Naive B cell (primary cell): ENCODE measurements around the gene GPR173. TPM values are rescaled to one million over a fixed set of nuclear protein-coding genes. Genes with fewer than 3 reads are reported as not detected.

Source experiments
- ATAC-seq, 2 donors: fragments of 150-1000 bp; cut with Tn5 transposase; 2 replicates each; pipeline ENCODE4 v1.10.0; 2021; ENCODE audit warnings: low read depth in 2 of 2, mild to moderate bottlenecking in 2 of 2, moderate library complexity in 2 of 2
- DNase-seq: peaks from one replicate; pipeline ENCODE4 v3.0.0; 2022
- H3K27ac Mint-ChIP-seq, 6 donors: one replicate each; pipeline ENCODE4 v1.8.0; 2020 to 2022; ENCODE audit warnings: mild to moderate bottlenecking in 6 of 6, mixed read lengths in 6 of 6, moderate library complexity in 5 of 6, inconsistent platforms in 2 of 6
- H3K27me3 Mint-ChIP-seq, 3 donors: one replicate each; pipeline ENCODE4 v1.8.0; 2021 to 2022; ENCODE audit warnings: mixed read lengths in 3 of 3, mild to moderate bottlenecking in 1 of 3
- H3K36me3 Mint-ChIP-seq, 2 donors: one replicate each; pipeline ENCODE4 v1.8.0; 2020 to 2022; ENCODE audit warnings: mixed read lengths in 2 of 2, inconsistent platforms in 1 of 2, mild to moderate bottlenecking in 1 of 2
- H3K4me1 Mint-ChIP-seq, 3 donors: one replicate each; pipeline ENCODE4 v1.8.0; 2020 to 2022; ENCODE audit warnings: mixed read lengths in 3 of 3, inconsistent platforms in 1 of 3, mild to moderate bottlenecking in 1 of 3, moderate library complexity in 1 of 3
- H3K4me3 Mint-ChIP-seq, 8 donors: one replicate each; pipeline ENCODE4 v1.8.0; 2020 to 2022; ENCODE audit warnings: mild to moderate bottlenecking in 8 of 8, mixed read lengths in 8 of 8, moderate library complexity in 8 of 8, inconsistent platforms in 2 of 8
- H3K9me3 Mint-ChIP-seq, 7 donors: one replicate each; pipeline ENCODE4 v1.8.0; 2020 to 2022; ENCODE audit warnings: mixed read lengths in 7 of 7, mild to moderate bottlenecking in 5 of 7, inconsistent platforms in 2 of 7, moderate library complexity in 1 of 7
- polyA plus RNA-seq, 6 donors: library from polyadenylated mRNA; unstranded; fragments of 300-500 nt; fragmentation: Illumina TruSeq; gene quantifications; one replicate each; pipeline ENCODE4 v1.2.3, GENCODE V29; 2021; ENCODE audit warnings: low read depth in 6 of 6

Gene GPR173, protein sequence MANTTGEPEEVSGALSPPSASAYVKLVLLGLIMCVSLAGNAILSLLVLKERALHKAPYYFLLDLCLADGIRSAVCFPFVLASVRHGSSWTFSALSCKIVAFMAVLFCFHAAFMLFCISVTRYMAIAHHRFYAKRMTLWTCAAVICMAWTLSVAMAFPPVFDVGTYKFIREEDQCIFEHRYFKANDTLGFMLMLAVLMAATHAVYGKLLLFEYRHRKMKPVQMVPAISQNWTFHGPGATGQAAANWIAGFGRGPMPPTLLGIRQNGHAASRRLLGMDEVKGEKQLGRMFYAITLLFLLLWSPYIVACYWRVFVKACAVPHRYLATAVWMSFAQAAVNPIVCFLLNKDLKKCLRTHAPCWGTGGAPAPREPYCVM
- not detected for polyA plus RNA-seq

DNA sequence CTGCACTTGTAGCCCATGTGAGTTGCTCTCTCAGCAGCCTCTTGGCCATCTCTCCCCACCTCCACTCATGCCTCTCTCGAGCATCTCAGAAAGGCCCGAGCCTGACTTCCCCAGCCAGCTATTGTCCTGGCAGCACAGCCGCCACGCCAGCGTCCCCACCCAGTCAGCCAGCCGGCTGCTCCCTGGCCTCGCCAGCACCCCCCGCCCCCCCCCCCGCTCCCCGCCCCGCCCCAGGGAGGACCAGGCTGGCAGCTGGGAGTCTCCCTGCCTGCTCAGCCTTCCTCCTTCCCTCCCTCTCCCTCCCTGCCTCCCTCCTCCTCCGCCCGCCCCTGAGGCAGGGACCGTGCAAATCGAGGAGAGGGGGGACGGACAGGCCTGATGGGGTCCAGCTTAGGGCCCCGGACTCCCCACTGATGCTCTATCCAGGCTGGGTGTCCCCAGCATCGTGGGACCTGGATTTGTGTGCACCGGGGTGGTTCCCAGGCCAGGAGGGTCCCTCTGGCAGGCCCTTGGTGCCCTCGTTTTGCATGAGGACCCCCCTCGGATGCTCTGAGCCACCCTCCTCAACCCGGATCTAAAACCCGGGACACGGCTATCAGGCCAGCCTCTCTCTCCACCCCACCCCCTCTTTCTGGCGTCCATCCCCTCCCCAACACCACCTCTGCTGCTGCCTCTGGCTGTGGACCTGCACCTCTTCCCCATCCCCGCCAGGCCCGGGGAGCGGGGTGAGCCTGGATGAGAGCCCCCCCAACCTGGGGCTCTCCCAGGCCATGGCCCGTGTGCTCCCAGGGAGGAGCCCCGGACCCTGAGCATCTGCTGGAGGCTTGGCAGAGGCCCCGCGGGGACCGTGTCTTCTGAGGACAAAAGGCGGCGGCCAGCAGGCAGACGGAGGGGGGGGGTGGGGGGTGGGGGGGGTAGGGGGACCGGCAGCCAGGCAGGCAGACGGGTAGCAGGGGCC lies at the start of gene GPR173:
Gene GPR173, plus strand, starts transcription at position 621 of the 958 bp plus-strand sequence. CDS start 27,833 bp downstream, outside the sequence.
- Mint-ChIP-seq H3K27ac (peak within 1 kb of the TSS in 2 of 6 donors; percentile 32 to 43), H3K4me1 (peaks cover 6 to 11% (median 7%) of the 10 kb centered on the region in 3 donors), H3K36me3 (no peaks in the 10 kb centered on the region), H3K4me3 (peak within 1 kb of the TSS; percentile 48 to 83 (median 70)), H3K27me3 (peaks cover 0 to 22% (median 4%) of the 10 kb centered on the region in 3 donors), H3K9me3 (no peaks in the 10 kb centered on the region)
- DNase-seq (no peak), ATAC-seq (peak in 1 of 2 donors; percentile 20)

DNA sequence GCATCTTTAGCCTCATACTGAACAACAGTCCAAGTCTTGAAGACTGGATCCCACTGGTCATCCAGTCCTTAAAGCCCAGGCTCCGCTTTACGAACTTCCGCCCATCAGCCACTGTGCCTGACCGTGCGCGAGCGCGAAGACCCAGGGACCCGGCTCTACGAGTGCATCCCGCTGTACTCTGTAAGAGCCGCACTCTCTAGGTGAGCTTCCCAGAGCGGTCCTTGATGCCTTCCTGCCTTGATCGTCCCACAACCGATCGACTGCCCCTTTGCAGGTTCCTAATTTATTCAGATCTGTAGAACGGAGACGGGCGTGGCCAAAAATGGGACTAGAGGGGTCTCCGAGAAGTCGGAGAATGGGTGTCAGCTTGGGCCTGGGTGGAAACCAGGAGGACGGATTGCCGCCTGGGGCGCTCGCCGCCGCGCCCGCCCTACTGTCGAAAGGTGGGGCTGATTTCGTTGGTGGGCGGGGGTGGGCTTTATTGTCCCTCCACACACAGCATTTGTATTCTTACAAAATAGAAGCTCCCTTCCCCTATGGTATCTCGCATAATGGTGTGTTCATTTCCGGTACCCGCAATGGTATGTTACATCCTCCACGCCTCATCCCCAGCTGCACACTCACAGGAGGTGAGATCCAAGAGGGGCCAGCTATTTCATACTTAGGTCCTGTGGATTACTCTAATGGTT lies 48.0 kb upstream of the GPR173 start:
- DNase-seq (peak; percentile 11), ATAC-seq (peak; percentile 26 to 75)
- Mint-ChIP-seq H3K4me1 (peaks cover 15 to 25% (median 19%) of the 10 kb centered on the region in 3 donors), H3K36me3 (peaks cover 0 to 8% of the 10 kb centered on the region in 2 donors), H3K9me3 (peaks cover 0 to 4% (median 0%) of the 10 kb centered on the region in 7 donors), H3K27ac (peak overlapping the region in 5 of 6 donors; percentile 36 to 89 (median 73)), H3K27me3 (peaks cover 0 to 31% (median 0%) of the 10 kb centered on the region in 3 donors), H3K4me3 (peak overlapping the region; percentile 70 to 90 (median 80))

DNA sequence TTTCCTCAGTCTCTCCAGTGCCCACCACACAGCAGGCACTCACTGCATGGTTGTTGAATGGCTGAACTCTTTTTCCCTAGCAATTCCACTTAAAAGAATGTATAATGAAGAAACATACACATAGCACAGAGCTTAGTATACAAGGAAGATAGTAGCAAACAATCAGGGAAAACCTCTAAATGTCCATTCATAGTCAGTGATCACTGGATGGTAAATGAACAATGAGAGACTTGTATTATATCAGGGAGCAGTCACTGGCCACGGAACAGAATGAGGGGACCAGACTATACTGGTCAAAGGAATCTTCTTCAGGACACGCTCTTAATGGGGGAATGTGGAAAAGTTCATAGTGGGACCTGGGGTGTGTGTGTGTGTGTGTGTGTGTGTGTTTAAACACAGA lies 46.6 kb upstream of the GPR173 start:
- ATAC-seq (no peak), DNase-seq (no peak)
- H3K36me3 Mint-ChIP-seq = peaks cover 0 to 8% of the 10 kb centered on the region in 2 donors
- H3K9me3 Mint-ChIP-seq = peaks cover 0 to 4% (median 0%) of the 10 kb centered on the region in 7 donors
- peak overlapping the region in 4 of 8 donors; percentile 56 to 90 (median 74) for H3K4me3 Mint-ChIP-seq
- H3K27ac Mint-ChIP-seq = no peak overlapping the region
- peaks cover 0 to 39% (median under 1%) of the 10 kb centered on the region in 3 donors for H3K27me3 Mint-ChIP-seq
- H3K4me1 Mint-ChIP-seq = peaks cover 12 to 19% (median 13%) of the 10 kb centered on the region in 3 donors

DNA sequence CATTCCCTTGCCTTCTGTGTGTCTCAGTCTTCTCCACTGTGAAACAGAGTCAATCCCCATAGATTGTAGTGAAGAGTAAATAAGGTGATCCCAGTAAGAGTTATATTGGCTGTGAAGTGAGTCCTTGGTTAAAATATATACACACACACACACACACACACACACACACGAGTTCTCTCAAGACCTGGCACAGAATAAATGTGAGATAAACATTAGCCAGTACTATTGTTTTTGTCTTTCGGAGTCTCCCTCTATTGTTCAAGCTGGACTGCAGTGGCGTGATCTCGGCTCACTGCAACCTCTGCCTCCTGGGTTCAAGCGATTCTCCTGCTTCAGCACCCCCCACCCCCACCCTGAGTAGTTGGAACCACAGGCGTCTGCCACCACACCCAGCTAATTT lies 45.5 kb upstream of the GPR173 start:
- peaks cover 12 to 19% (median 13%) of the 10 kb centered on the region in 3 donors for H3K4me1 Mint-ChIP-seq
- peaks cover 5 to 51% (median 8%) of the 10 kb centered on the region in 3 donors for H3K27me3 Mint-ChIP-seq

DNA sequence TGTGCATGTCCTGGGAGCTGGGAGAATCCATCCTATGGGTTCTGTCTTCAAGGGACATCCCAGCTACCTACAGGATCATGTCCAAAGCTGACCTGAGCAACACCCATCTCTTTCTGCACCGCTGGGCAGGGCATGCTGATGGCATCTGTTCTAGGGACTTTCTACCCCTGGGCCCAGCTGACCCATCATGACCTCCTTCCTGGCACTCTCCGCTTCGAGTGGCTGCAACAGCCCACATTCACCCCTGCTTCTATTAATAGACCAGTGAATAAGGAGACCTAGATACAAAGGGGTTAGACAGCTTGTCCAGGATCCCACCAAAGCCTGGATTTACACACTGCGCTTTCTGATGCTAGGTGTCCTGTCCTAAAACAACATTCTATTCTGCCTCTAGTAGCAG lies 44.6 kb upstream of the GPR173 start:
- Mint-ChIP-seq H3K27ac (peak overlapping the region in 1 of 6 donors; percentile 41), H3K27me3 (peaks cover 5 to 51% (median 12%) of the 10 kb centered on the region in 3 donors), H3K4me3 (no peak overlapping the region), H3K9me3 (peaks cover 0 to 4% (median 0%) of the 10 kb centered on the region in 7 donors), H3K4me1 (peaks cover 11 to 19% (median 12%) of the 10 kb centered on the region in 3 donors), H3K36me3 (peaks cover 0 to 8% of the 10 kb centered on the region in 2 donors)
- no peak for ATAC-seq
- DNase-seq = no peak

More for the DNA sequence above, 45.5 kb upstream of the GPR173 start:
- peaks cover 0 to 8% of the 10 kb centered on the region in 2 donors for H3K36me3 Mint-ChIP-seq
- H3K4me3 Mint-ChIP-seq = no peak overlapping the region
- DNase-seq = no peak
- H3K9me3 Mint-ChIP-seq = peaks cover 0 to 4% (median 0%) of the 10 kb centered on the region in 7 donors
- H3K27ac Mint-ChIP-seq = no peak overlapping the region
- no peak for ATAC-seq

DNA sequence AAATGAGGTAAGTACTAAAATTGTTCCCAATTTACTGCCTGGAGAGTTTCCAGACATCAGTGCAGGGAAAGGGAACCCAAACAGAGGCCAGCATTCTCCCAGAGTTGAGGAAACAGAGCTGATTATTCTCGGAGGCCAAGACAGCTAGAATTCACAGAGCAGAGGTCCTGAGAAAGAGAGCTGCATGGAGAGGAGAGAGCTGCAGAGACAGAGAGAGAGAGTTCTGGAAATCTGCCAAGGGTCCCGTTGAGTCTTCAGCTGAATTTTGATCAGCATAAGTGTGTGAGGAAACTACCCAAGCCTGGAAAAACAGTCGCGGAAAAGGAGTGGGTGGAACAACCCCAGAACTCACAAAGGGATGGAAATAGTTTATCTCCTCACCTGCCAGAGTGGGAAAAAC lies 43.8 kb upstream of the GPR173 start:
- H3K36me3 Mint-ChIP-seq = peaks cover 0 to 8% of the 10 kb centered on the region in 2 donors
- no peak overlapping the region for H3K4me3 Mint-ChIP-seq
- ATAC-seq = no peak
- peaks cover 5 to 51% (median 14%) of the 10 kb centered on the region in 3 donors for H3K27me3 Mint-ChIP-seq
- peaks cover 0 to 4% (median 0%) of the 10 kb centered on the region in 7 donors for H3K9me3 Mint-ChIP-seq
- peak overlapping the region in 1 of 6 donors; percentile 59 for H3K27ac Mint-ChIP-seq
- peaks cover 11 to 15% (median 12%) of the 10 kb centered on the region in 3 donors for H3K4me1 Mint-ChIP-seq
- no peak for DNase-seq

DNA sequence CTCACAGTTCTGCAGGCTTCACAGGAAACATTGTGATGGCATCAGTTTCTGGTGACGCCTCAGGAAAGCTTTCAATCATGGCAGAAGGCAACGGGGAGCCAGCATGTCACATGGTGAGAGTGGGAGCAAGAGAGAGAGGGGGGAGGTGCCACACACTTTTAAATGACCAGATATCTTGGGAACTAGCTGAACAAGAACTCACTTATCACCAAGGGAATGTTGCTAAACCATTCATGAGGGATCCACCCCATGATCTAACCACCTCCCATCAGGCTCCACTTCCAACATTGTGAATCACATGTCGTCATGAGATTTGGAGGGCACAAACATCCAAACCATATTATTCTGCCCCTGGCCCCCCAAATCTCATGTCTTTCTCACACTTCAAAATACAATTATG lies 43.3 kb upstream of the GPR173 start:
- DNase-seq (no peak), ATAC-seq (no peak)
- peaks cover 0 to 4% (median 0%) of the 10 kb centered on the region in 7 donors for H3K9me3 Mint-ChIP-seq
- H3K4me1 Mint-ChIP-seq = peaks cover 11 to 14% (median 12%) of the 10 kb centered on the region in 3 donors
- peaks cover 0 to 8% of the 10 kb centered on the region in 2 donors for H3K36me3 Mint-ChIP-seq
- no peak overlapping the region for H3K27ac Mint-ChIP-seq
- H3K4me3 Mint-ChIP-seq = no peak overlapping the region
- H3K27me3 Mint-ChIP-seq = peaks cover 5 to 51% (median 14%) of the 10 kb centered on the region in 3 donors

DNA sequence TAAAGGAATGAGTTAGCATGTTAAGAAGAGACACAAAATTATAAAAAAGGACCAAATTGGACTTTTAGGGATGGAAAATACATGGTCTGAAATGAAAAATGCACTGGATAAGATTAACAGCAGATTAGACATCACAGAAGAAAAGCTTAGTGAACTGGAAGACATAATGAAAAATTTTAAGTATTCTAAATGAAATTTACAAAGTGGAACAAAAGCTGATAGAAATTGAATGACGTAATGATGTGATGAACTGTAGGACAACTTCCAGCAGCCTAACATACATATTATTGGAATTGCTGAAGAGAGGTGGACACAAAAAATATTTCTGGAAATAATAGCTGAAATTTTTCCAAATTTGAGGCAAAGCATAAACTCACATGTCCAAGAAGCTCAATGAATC lies 39.6 kb upstream of the GPR173 start:
- DNase-seq (no peak), ATAC-seq (no peak)
- no peak overlapping the region for H3K4me3 Mint-ChIP-seq
- H3K27ac Mint-ChIP-seq = no peak overlapping the region
- H3K27me3 Mint-ChIP-seq = peaks cover 5 to 35% (median 17%) of the 10 kb centered on the region in 3 donors
- H3K9me3 Mint-ChIP-seq = peaks cover 0 to 5% (median 0%) of the 10 kb centered on the region in 7 donors
- H3K4me1 Mint-ChIP-seq = no peaks in the 10 kb centered on the region
- H3K36me3 Mint-ChIP-seq = no peaks in the 10 kb centered on the region

DNA sequence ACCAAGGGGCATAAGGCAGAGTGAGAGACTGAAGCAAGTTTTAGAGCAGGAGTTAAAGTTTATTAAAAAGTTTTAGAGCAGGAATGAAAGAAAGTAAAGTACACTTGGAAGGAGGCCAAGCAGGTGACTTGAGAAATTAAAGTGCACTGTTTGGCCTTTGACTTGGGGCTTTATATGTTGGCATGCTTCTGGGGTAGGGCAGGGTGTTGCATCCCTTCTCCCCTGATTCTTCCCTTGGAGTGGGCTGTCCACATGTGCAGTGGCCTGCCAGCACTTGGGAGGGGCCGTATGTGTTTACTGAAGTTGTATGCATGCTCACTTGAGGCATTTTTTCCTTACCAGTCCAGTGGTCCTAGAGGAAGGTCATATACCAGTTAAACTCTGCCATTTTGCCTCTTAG lies 35.3 kb upstream of the GPR173 start:
- DNase-seq (no peak), ATAC-seq (no peak)
- peaks cover 0 to 5% (median 0%) of the 10 kb centered on the region in 7 donors for H3K9me3 Mint-ChIP-seq
- H3K36me3 Mint-ChIP-seq = no peaks in the 10 kb centered on the region
- no peak overlapping the region for H3K27ac Mint-ChIP-seq
- H3K4me1 Mint-ChIP-seq = no peaks in the 10 kb centered on the region
- H3K27me3 Mint-ChIP-seq = peaks cover 0 to 17% (median 5%) of the 10 kb centered on the region in 3 donors
- H3K4me3 Mint-ChIP-seq = no peak overlapping the region

DNA sequence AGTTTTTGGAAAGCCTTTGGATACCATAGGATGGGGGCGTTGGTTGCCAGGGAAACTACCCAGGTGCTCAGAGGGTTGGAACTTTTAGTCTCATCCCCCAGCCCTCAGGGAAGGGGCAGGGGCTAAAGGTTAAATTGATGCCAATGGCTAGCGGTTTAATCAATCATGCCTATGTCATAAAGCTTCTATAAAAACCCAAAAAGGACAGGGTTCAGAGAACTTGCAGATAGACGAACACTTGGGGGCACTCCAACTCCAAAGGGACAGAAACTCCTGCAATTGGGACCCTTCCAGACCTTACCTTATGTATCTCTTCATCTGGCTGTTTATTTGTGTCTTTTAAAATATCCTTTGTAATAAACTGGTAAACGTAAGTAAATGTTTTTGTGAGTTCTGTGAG lies 30.0 kb upstream of the GPR173 start:
- no peak for ATAC-seq

DNA sequence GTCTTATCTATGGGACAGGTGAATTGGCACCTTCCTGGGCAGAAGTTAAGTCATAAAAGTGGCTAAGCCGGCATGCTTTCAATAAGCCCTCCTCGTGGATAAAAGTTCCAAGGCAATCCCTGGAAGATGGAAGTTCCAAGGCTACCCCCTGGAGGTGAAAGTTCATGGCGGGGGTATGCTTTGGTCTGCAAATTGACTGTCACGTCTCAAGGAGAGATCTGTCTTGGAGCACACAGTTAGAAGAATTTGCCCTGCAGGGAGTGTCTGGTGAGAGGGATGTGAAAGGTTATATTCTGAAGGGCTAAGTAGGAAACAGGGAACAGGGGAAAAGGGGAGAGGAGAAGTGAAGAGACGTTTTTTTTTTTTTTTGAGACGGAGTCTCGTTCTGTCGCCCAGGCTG lies 26.2 kb upstream of the GPR173 start:
- DNase-seq (no peak), ATAC-seq (no peak)
- H3K27ac Mint-ChIP-seq = no peak overlapping the region
- no peaks in the 10 kb centered on the region for H3K4me1 Mint-ChIP-seq
- no peaks in the 10 kb centered on the region for H3K36me3 Mint-ChIP-seq
- no peak overlapping the region for H3K4me3 Mint-ChIP-seq
- peaks cover 0 to 16% (median 0%) of the 10 kb centered on the region in 3 donors for H3K27me3 Mint-ChIP-seq
- no peaks in the 10 kb centered on the region for H3K9me3 Mint-ChIP-seq

More for the DNA sequence above, 30.0 kb upstream of the GPR173 start:
- H3K9me3 Mint-ChIP-seq = no peaks in the 10 kb centered on the region
- peaks cover 0 to 16% (median 11%) of the 10 kb centered on the region in 3 donors for H3K27me3 Mint-ChIP-seq
- H3K4me1 Mint-ChIP-seq = no peaks in the 10 kb centered on the region
- H3K4me3 Mint-ChIP-seq = no peak overlapping the region
- H3K36me3 Mint-ChIP-seq = no peaks in the 10 kb centered on the region
- no peak for DNase-seq
- H3K27ac Mint-ChIP-seq = peak overlapping the region in 1 of 6 donors; percentile 64

DNA sequence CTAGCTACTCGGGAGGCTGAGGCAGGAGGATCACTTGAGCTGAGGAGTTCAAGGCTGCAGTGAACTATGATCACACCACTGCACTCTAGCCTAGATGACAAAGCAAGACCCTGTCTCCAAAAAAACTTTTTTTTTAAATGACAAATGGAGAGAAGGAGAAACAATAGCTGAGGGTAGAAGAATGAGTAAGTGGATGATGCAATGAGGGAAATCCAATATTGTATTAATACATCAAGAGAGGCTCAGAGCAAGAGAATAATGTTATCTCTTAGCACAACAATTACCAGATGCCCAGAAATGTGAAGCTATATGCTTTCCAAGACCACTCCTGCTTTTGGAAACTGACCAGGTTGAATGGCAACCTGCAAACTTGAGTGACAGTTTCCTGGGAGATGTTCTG lies 19.9 kb upstream of the GPR173 start:
- Mint-ChIP-seq H3K36me3 (no peaks in the 10 kb centered on the region), H3K27ac (no peak overlapping the region), H3K4me1 (no peaks in the 10 kb centered on the region), H3K27me3 (peaks cover 0 to 5% (median 0%) of the 10 kb centered on the region in 3 donors), H3K4me3 (no peak overlapping the region), H3K9me3 (no peaks in the 10 kb centered on the region)
- ATAC-seq (no peak), DNase-seq (no peak)
